ENCODE data around the gene CEP41. TPM values are rescaled to one million over a fixed set of nuclear protein-coding genes. Genes with fewer than 3 reads are reported as not detected.

Gene CEP41
- total RNA-seq, 2 donors from 2014 or later = 6.9 to 8.3 TPM

DNA sequence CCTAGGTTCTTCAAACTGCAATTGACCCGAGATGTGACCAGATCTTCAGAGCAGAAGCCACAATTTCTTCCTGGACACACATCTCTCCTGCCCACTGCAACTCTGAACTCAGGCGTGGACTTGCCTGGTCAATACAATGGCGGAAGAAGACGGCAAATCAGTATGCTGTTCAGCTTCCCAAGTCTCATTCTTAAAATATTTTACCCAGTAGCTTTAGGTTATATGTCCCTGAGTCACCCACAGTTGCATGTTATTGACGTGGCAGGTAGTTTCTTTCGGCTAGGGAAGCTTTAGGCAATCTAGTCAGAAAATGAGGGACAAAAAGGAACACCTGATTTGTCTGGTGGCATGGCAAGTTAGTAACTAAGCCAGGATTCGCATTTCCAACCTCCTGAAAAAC, 22.5 kb downstream of the CEP41 start:
- H3K27ac ChIP-seq = no peak overlapping the region
- DNase-seq = no peak
- H3K36me3 ChIP-seq (replicated peaks in 1 of 2; ENCODE audit: insufficient read depth in 1 of 2, low read depth in 2 of 2) = no peaks in the 10 kb centered on the region
- no peak overlapping the region for H3K4me3 ChIP-seq
- 95 to 96% methylated on average over 7 of the region's 7 CpGs for WGBS, 2 donors
- ATAC-seq = no peak
- intact Hi-C loops (cut with DNase I) = no loop called here
- no peaks in the 10 kb centered on the region for H3K9me3 ChIP-seq
- no peaks in the 10 kb centered on the region for H3K4me1 ChIP-seq
- TF ChIP-seq POLR2A (IDR thresholded peaks at IDR 0.05) = no peak
- TF ChIP-seq, protein P1, sequence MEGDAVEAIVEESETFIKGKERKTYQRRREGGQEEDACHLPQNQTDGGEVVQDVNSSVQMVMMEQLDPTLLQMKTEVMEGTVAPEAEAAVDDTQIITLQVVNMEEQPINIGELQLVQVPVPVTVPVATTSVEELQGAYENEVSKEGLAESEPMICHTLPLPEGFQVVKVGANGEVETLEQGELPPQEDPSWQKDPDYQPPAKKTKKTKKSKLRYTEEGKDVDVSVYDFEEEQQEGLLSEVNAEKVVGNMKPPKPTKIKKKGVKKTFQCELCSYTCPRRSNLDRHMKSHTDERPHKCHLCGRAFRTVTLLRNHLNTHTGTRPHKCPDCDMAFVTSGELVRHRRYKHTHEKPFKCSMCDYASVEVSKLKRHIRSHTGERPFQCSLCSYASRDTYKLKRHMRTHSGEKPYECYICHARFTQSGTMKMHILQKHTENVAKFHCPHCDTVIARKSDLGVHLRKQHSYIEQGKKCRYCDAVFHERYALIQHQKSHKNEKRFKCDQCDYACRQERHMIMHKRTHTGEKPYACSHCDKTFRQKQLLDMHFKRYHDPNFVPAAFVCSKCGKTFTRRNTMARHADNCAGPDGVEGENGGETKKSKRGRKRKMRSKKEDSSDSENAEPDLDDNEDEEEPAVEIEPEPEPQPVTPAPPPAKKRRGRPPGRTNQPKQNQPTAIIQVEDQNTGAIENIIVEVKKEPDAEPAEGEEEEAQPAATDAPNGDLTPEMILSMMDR (IDR thresholded peaks at IDR 0.05) = no peak
- H3K27me3 ChIP-seq = no peaks in the 10 kb centered on the region

DNA sequence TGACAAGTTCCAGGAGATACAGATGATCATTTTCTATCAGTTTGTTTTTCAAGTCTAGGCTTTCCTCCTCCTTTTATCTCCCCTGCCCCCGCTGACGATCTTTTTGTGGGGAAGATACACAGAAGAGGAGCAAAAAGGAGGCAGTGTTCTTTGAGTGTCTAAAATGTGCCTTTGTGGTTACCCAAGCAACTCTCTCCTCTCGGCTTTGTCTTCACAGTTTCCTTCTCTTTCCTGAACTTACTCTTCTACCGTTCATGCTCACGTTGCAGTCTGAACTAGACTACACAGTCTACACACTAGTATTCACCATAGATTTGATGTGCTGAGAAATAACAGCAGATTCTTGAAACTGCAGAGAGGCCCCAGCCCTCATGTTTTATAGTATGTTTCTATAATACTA, 23.6 kb downstream of the CEP41 start:
- H3K9me3 ChIP-seq = no peaks in the 10 kb centered on the region
- H3K36me3 ChIP-seq (replicated peaks in 1 of 2; ENCODE audit: insufficient read depth in 1 of 2, low read depth in 2 of 2) = no peaks in the 10 kb centered on the region
- TF ChIP-seq, protein P1 (IDR thresholded peaks at IDR 0.05) = no peak
- TF ChIP-seq POLR2A (IDR thresholded peaks at IDR 0.05) = no peak
- no peaks in the 10 kb centered on the region for H3K27me3 ChIP-seq
- ATAC-seq (no peak), DNase-seq (no peak)
- no peak overlapping the region for H3K27ac ChIP-seq
- 63 to 76% methylated on average over 5 of the region's 5 CpGs for WGBS, 2 donors
- no peaks in the 10 kb centered on the region for H3K4me1 ChIP-seq
- intact Hi-C loops (cut with DNase I) = no loop called here
- no peak overlapping the region for H3K4me3 ChIP-seq

DNA sequence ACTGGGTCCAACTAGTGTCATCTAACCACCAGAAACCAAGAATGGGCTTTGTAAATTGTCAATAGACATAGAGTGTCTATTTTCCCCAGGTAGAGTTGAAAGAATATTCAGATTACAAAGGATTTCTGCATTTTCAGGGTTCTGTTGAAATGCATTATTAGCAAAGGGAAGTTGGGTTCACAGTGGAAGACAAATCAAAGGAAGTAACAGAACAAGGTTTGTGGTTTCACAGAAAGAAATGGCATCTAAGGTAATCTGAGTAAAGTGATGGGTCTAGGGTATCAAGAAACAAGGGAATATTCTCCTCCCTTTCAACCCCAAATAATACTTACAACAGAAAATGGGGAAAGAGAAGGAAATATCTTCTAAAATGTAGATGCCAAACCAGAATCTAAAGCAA, 25.8 kb downstream of the CEP41 start:
- H3K4me3 ChIP-seq = no peak overlapping the region
- no peaks in the 10 kb centered on the region for H3K9me3 ChIP-seq
- no peak overlapping the region for H3K27ac ChIP-seq
- no peaks in the 10 kb centered on the region for H3K27me3 ChIP-seq
- no peaks in the 10 kb centered on the region for H3K4me1 ChIP-seq
- TF ChIP-seq POLR2A (IDR thresholded peaks at IDR 0.05) = no peak
- TF ChIP-seq, protein P1 (IDR thresholded peaks at IDR 0.05) = no peak
- no peaks in the 10 kb centered on the region for H3K36me3 ChIP-seq (replicated peaks in 1 of 2; ENCODE audit: insufficient read depth in 1 of 2, low read depth in 2 of 2)
- DNase-seq (no peak), ATAC-seq (no peak)
- intact Hi-C loops (cut with DNase I) = no loop called here

DNA sequence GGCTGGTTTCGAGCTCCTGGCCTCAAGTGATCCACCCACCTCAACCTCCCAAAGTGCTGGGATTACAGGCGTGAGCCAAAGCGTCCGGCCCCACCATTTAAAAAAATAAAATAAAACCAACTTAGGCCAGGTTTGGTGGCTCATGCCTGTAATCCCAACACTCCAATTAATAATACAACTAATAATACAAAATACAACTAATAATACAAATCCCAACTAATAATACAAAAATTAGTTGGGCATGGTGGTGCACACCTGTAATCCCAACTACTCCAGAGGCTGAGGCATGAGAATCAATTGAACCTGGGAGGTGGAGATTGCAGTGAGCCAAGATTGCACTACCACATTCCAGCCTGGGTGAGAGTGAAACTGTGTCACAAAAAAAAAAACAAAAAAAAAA, 27.6 kb downstream of the CEP41 start:
- intact Hi-C loops (cut with DNase I) = no loop called here
- no peak for ATAC-seq
- Histone ChIP-seq H3K4me1 (no peaks in the 10 kb centered on the region), H3K4me3 (no peak overlapping the region), H3K27ac (no peak overlapping the region), H3K36me3 (replicated peaks in 1 of 2; ENCODE audit: insufficient read depth in 1 of 2, low read depth in 2 of 2) (no peaks in the 10 kb centered on the region), H3K27me3 (no peaks in the 10 kb centered on the region), H3K9me3 (no peaks in the 10 kb centered on the region)
- no peak for TF ChIP-seq POLR2A (IDR thresholded peaks at IDR 0.05)
- TF ChIP-seq, protein P1 (IDR thresholded peaks at IDR 0.05) = no peak
- 94 to 98% methylated on average over 4 of the region's 4 CpGs for WGBS, 2 donors
- DNase-seq = no peak

DNA sequence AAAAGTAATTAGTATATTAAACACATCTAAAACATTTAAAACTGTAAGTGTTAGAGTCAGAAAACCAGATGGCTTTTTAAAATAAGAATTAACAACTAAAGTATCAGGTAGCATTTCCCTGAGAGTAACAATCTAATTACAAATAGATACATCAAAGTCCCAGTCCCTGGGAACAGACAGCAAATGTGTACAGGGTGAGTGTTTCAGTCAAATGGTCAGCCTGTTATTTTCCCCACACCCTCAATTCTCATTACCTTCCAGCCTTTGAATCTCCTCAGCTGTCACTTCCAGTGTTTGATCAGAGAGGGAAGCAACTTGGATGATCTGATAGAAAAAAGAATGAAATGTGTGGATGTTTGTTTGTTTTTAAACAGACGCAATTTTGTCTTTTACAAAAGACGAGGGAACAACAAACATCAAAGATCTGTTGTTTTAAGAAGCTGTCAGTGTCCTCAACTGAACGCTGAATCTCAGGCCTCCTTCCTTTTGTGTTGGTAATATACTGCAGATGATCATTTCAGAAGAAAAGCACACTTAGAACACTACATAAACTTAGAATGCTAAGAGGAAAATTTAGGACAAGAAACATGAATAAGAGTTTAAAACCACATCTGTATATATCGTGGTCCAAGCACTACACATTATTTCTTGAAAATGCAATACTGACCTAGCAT, 29.8 kb downstream of the CEP41 start:
- H3K4me1 ChIP-seq = no peaks in the 10 kb centered on the region
- H3K4me3 ChIP-seq = no peak overlapping the region
- H3K27ac ChIP-seq = no peak overlapping the region
- H3K27me3 ChIP-seq = no peaks in the 10 kb centered on the region
- intact Hi-C loops (cut with DNase I) = no loop called here
- 80 to 83% methylated on average over 4 of the region's 4 CpGs for WGBS, 2 donors
- H3K9me3 ChIP-seq = no peaks in the 10 kb centered on the region
- ATAC-seq = no peak
- no peak for TF ChIP-seq POLR2A (IDR thresholded peaks at IDR 0.05)
- TF ChIP-seq, protein P1 (IDR thresholded peaks at IDR 0.05) = no peak
- H3K36me3 ChIP-seq (replicated peaks in 1 of 2; ENCODE audit: insufficient read depth in 1 of 2, low read depth in 2 of 2) = no peaks in the 10 kb centered on the region
- no peak for DNase-seq

Measured in body of pancreas (tissue), 4 donors.